CD14-positive monocyte (primary cell): Measurements from ENCODE around the gene KDM3A. TPM values are rescaled to one million over a fixed set of nuclear protein-coding genes. Genes with fewer than 3 reads are reported as not detected.

Experiments used
- DNase-seq, 3 donors: peaks; one replicate each; pipeline ENCODE4 v3.0.0-alpha.2; 2011 to 2022
- H2AFZ ChIP-seq: 2 replicates; pipeline ENCODE4 v1.6.0; 2012; ENCODE audit warnings: mild to moderate bottlenecking, low read depth, low read length, inconsistent platforms; ENCODE audit not compliant: insufficient read depth, poor library complexity, severe bottlenecking
- H3K27ac ChIP-seq, 2 donors: 1 replicate in 1 of 2; 2 replicates in 1 of 2; pipeline ENCODE4 v1.5.1; 2012 to 2013; ENCODE audit warnings: low read length in 2 of 2, control low read depth in 1 of 2, inconsistent platforms in 1 of 2, low read depth in 1 of 2, mild to moderate bottlenecking in 1 of 2
- H3K27me3 ChIP-seq, 2 donors: one replicate each; pipeline versions ENCODE4 v1.6.0 to v1.6.1; 2011 to 2013; ENCODE audit warnings: low read length in 2 of 2; ENCODE audit not compliant: control insufficient read depth in 2 of 2, insufficient read depth in 2 of 2
- H3K36me3 ChIP-seq, 2 donors: replicated peaks in 1 of 2; 1 replicate in 1 of 2; 2 replicates in 1 of 2; pipeline versions ENCODE4 v1.5.1 to v1.6.1; 2012 to 2013; ENCODE audit warnings: low read length in 2 of 2, control low read depth in 1 of 2, inconsistent platforms in 1 of 2, mild to moderate bottlenecking in 1 of 2; ENCODE audit not compliant: insufficient read depth in 2 of 2, control insufficient read depth in 1 of 2
- H3K4me1 ChIP-seq, 2 donors: 1 replicate in 1 of 2; 2 replicates in 1 of 2; pipeline versions ENCODE4 v1.5.1 to v1.6.1; 2012 to 2013; ENCODE audit warnings: low read length in 2 of 2, control low read depth in 1 of 2, inconsistent platforms in 1 of 2, mild to moderate bottlenecking in 1 of 2, moderate library complexity in 1 of 2; ENCODE audit not compliant: insufficient read depth in 2 of 2, control insufficient read depth in 1 of 2
- H3K4me2 ChIP-seq: replicated peaks from 2 replicates; pipeline ENCODE3; 2012; ENCODE audit warnings: low read length, moderate library complexity, mild to moderate bottlenecking; ENCODE audit not compliant: poor library complexity, severe bottlenecking; ENCODE audit errors: extremely low read depth
- H3K4me3 ChIP-seq, 3 experiments: fragments of 200-600 bp in 1 of 3; sonication (generic) in 1 of 3; replicated peaks in 1 of 3; 1 replicate in 2 of 3; 2 replicates in 1 of 3; pipeline ENCODE4 v1.5.1; 2011 to 2013; ENCODE audit warnings: low read length in 3 of 3, mild to moderate bottlenecking in 3 of 3, control low read depth in 2 of 3, low read depth in 2 of 3, inconsistent platforms in 1 of 3, moderate library complexity in 1 of 3
- H3K79me2 ChIP-seq: 2 replicates; pipeline ENCODE4 v1.6.0; 2012; ENCODE audit warnings: mild to moderate bottlenecking, control low read depth, inconsistent platforms, low read length, moderate library complexity; ENCODE audit not compliant: insufficient read depth
- H3K9ac ChIP-seq: 2 replicates; pipeline ENCODE4 v1.6.0; 2017; ENCODE audit warnings: low read length, mild to moderate bottlenecking; ENCODE audit not compliant: insufficient read depth, poor library complexity, severe bottlenecking
- H3K9me3 ChIP-seq, 2 donors: replicated peaks in 1 of 2; 1 replicate in 1 of 2; 2 replicates in 1 of 2; pipeline versions ENCODE4 v1.5.1 to v1.6.1; 2012 to 2013; ENCODE audit warnings: low read length in 2 of 2, control low read depth in 1 of 2; ENCODE audit not compliant: control insufficient read depth in 1 of 2, insufficient read depth in 1 of 2
- H4K20me1 ChIP-seq: 2 replicates; pipeline ENCODE4 v1.6.0; 2012; ENCODE audit warnings: mild to moderate bottlenecking, low read length, control low read depth, moderate library complexity; ENCODE audit not compliant: insufficient read depth
- H3K27ac Mint-ChIP-seq, 7 donors: one replicate each; pipeline ENCODE4 v1.8.0; 2020; ENCODE audit warnings: mild to moderate bottlenecking in 7 of 7, mixed read lengths in 7 of 7, moderate library complexity in 6 of 7, inconsistent platforms in 2 of 7
- H3K27me3 Mint-ChIP-seq, 3 donors: one replicate each; pipeline ENCODE4 v1.8.0; 2021 to 2022; ENCODE audit warnings: low read depth in 3 of 3, mild to moderate bottlenecking in 3 of 3, mixed read lengths in 3 of 3, moderate library complexity in 3 of 3, inconsistent platforms in 1 of 3
- H3K36me3 Mint-ChIP-seq, 2 donors: one replicate each; pipeline ENCODE4 v1.8.0; 2020; ENCODE audit warnings: mixed read lengths in 2 of 2, inconsistent platforms in 1 of 2, mild to moderate bottlenecking in 1 of 2
- H3K4me1 Mint-ChIP-seq: one replicate; pipeline ENCODE4 v1.8.0; 2020; ENCODE audit warnings: mild to moderate bottlenecking, mixed read lengths
- H3K4me3 Mint-ChIP-seq, 2 donors: one replicate each; pipeline ENCODE4 v1.8.0; 2020; ENCODE audit warnings: mild to moderate bottlenecking in 2 of 2, mixed read lengths in 2 of 2, moderate library complexity in 1 of 2
- H3K9me3 Mint-ChIP-seq, 7 donors: one replicate each; pipeline ENCODE4 v1.8.0; 2020 to 2022; ENCODE audit warnings: mixed read lengths in 7 of 7, mild to moderate bottlenecking in 6 of 7, moderate library complexity in 6 of 7, inconsistent platforms in 2 of 7
- CTCF ChIP-seq: fragments of 200-600 bp; IDR thresholded peaks from one replicate; pipeline ENCODE4 v1.8.0; 2022; ENCODE audit warnings: antibody characterized with exemption, mild to moderate bottlenecking
- WGBS: methylation state at CpG from one replicate; pipeline ENCODE4 v1.1.5; 2013; ENCODE audit warnings: missing lambda C conversion rate; ENCODE audit not compliant: insufficient coverage; 5-methylcytosine and 5-hydroxymethylcytosine counted together
- intact Hi-C, 2 donors: fragments of 100-400 bp; cut with micrococcal nuclease; formaldehyde crosslinking; loops; one replicate each; pipeline versions ENCODE4 v1.15.0 to v1.15.1; 2023
- polyA plus RNA-seq, 3 donors: library from polyadenylated mRNA; depleted of rRNA in 1 of 3; unstranded in 2 of 3; stranded (reverse) in 1 of 3; fragments of 300-500 nt in 2 of 3; fragments of >200 nt in 1 of 3; fragmentation: Illumina TruSeq in 2 of 3; gene quantifications; 1 replicate in 2 of 3; 2 replicates in 1 of 3; pipeline ENCODE4 v1.2.3, GENCODE V29; 2012 to 2021
- small RNA-seq: library from RNA; depleted of rRNA; stranded (forward); fragments of <200 nt; gene quantifications from one replicate; pipeline ENCODE3, GENCODE V24; 2012; ENCODE audit warnings: low read depth; ENCODE audit not compliant: insufficient read length

The KDM3A gene
- polyA plus RNA-seq, 3 donors = 3.3 to 21.2 (median 7.4) TPM

- Mint-ChIP-seq H3K4me1 (no peaks in the 10 kb centered on the region), H3K9me3 (peaks cover 23 to 43% (median 38%) of the 10 kb centered on the region in 7 donors), H3K27ac (no peak overlapping the region), H3K36me3 (peaks cover 42 to 51% of the 10 kb centered on the region in 2 donors), H3K27me3 (peaks cover 0 to 4% (median 1%) of the 10 kb centered on the region in 3 donors), H3K4me3 (no peak overlapping the region)
- Histone ChIP-seq H3K4me3 (no peak overlapping the region), H3K27me3 (no peaks in the 10 kb centered on the region), H3K9me3 (peaks cover 19 to 32% of the 10 kb centered on the region in 2 donors), H3K36me3 (peaks cover 0 to 21% of the 10 kb centered on the region in 2 donors), H3K4me1 (no peaks in the 10 kb centered on the region), H4K20me1 (no peaks in the 10 kb centered on the region), H3K79me2 (no peaks in the 10 kb centered on the region), H3K27ac (no peak overlapping the region), H3K9ac (no peak overlapping the region), H2AFZ (no peak overlapping the region), H3K4me2 (no peak overlapping the region)
- no peak for TF ChIP-seq CTCF
- DNase-seq = no peak
- intact Hi-C loops = no loop called here
- WGBS = 100% methylated on average over 1 of the region's 2 CpGs
Measured at GRCh38 chr2:86541334-86541733, 100.2 kb downstream of the KDM3A start.

Small RNA genes lying within 50 kb of the gene (small RNA-seq; reads per million reads assigned to genes)
- gene RNU6-640P = not detected

Other genes starting within 250 kb of the KDM3A start
- 10 to 100 TPM; 24.3 to 54.0 (median 41.2) TPM for gene IMMT, start 245.9 kb upstream of the KDM3A start, polyA plus RNA-seq
- gene MRPL35, start 241.9 kb upstream of the KDM3A start, polyA plus RNA-seq = 10 to 100 TPM in 2 of 3 donors, 1 to 10 TPM in 1; 9.9 to 35.0 (median 26.9) TPM
- not detected for gene REEP1, start 103.7 kb upstream of the KDM3A start, polyA plus RNA-seq
- 100 to 1,000 TPM in 1 of 3 donors, 10 to 100 TPM in 2; 45.4 to 115 (median 99.4) TPM for gene CHMP3, start 122.1 kb downstream of the KDM3A start, polyA plus RNA-seq
- 10 to 100 TPM in 1 of 3 donors, 1 to 10 TPM in 2; 1.0 to 31.9 (median 2.2) TPM for gene RNF103, start 182.5 kb downstream of the KDM3A start, polyA plus RNA-seq